ENCODE data around the gene VPS72.

VPS72 gene

GRCh38 chr1:151165281-151165737, 24.7 kb downstream of the VPS72 start:
- WGBS, 2 donors (ENCODE audit: extremely low coverage in 2 of 2, insufficient read length in 2 of 2, insufficient replicate concordance in 1 of 2) = no CpG with 5 or more reads among the region's 15 CpGs
- no peaks in the 10 kb centered on the region for H3K9me3 ChIP-seq (replicated peaks in 1 of 2; ENCODE audit: control insufficient read depth in 2 of 2, insufficient read depth in 1 of 2, low read depth in 1 of 2, low read length in 2 of 2)
- peak; percentile 66 for DNase-seq (ENCODE audit: low spot score)

DNA sequence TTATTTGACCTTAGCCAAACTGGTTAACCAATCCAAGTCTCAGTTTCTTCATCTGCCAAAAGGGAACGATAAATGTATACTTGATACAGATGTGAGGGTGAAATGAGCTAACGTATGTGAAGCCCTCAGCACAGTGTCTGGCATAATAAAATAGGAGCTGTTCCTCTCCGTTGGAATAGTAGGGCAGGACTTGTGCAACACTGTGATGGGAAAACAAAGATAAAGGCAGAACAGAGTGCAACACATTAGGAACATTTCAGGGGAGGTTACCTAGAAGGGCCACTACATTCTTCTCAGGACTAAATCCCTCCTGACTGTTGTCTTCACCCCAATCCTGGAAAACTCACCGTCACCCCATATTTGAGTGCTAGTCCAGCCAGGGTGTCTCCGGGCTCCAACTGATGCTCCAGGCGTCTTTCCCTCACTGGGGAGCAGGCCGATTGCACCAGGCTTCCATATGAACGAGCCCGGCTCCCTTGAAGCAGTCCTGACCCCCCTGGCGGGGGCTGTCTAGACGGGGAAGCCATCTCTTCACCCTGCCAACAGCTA, 25.2 kb downstream of the VPS72 start:
- WGBS, 2 donors (ENCODE audit: extremely low coverage in 2 of 2, insufficient read length in 2 of 2, insufficient replicate concordance in 1 of 2) = no CpG with 5 or more reads among the region's 11 CpGs
- Histone ChIP-seq H2BK5ac (ENCODE audit: low read length) (no peak overlapping the region), H3K23ac (ENCODE audit: low read depth, low read length, poor library complexity) (no peak overlapping the region), H3K79me1 (ENCODE audit: low read depth, low read length) (peaks cover 4% of the 10 kb centered on the region), H2BK12ac (ENCODE audit: low read length) (no peak overlapping the region), H3K4me3 (ENCODE audit: low read length in 2 of 2) (peak overlapping the region; percentile 85 to 88), H2BK15ac (ENCODE audit: low read length) (no peak overlapping the region), H3K4me2 (ENCODE audit: insufficient read depth, low read length, poor library complexity, severe bottlenecking) (peak overlapping the region; percentile 67), H4K8ac (ENCODE audit: low read depth, low read length) (no peak overlapping the region), H3K27ac (replicated peaks; ENCODE audit: low read length) (peak overlapping the region; percentile 4), H2AFZ (ENCODE audit: low read length) (peak overlapping the region; percentile 93), H3K36me3 (replicated peaks in 1 of 2; ENCODE audit: control insufficient read depth in 2 of 2, insufficient read depth in 2 of 2, low read length in 2 of 2) (peaks cover 25 to 48% of the 10 kb centered on the region in 2 donors), H2AK5ac (ENCODE audit: low read depth, low read length) (no peak overlapping the region), H3K4me1 (ENCODE audit: control insufficient read depth in 2 of 2, insufficient read depth in 1 of 2, low read depth in 1 of 2, low read length in 2 of 2) (peaks cover 7 to 9% of the 10 kb centered on the region in 2 donors), H2BK120ac (ENCODE audit: low read depth, low read length) (no peak overlapping the region), H3K14ac (ENCODE audit: low read length) (peak overlapping the region; percentile 48), H3K9ac (ENCODE audit: low read depth, low read length, poor library complexity) (peak overlapping the region; percentile 74), H3K18ac (ENCODE audit: low read length) (peak overlapping the region; percentile 42), H3K9me3 (replicated peaks in 1 of 2; ENCODE audit: control insufficient read depth in 2 of 2, insufficient read depth in 1 of 2, low read depth in 1 of 2, low read length in 2 of 2) (no peaks in the 10 kb centered on the region), H3K4ac (ENCODE audit: low read length) (no peak overlapping the region), H3K27me3 (ENCODE audit: control insufficient read depth in 3 of 3, insufficient read depth in 3 of 3, low read depth in 1 of 3, low read length in 3 of 3) (no peaks in the 10 kb centered on the region), H4K91ac (ENCODE audit: low read depth, low read length, poor library complexity) (no peak overlapping the region)
- no peak for DNase-seq (ENCODE audit: low spot score)

More at GRCh38 chr1:151165281-151165737, 24.7 kb downstream of the VPS72 start:
- Histone ChIP-seq H3K23ac (ENCODE audit: low read depth, low read length, poor library complexity) (no peak overlapping the region), H2AK5ac (ENCODE audit: low read depth, low read length) (no peak overlapping the region), H2AFZ (ENCODE audit: low read length) (peak overlapping the region; percentile 93), H3K36me3 (replicated peaks in 1 of 2; ENCODE audit: control insufficient read depth in 2 of 2, insufficient read depth in 2 of 2, low read length in 2 of 2) (peaks cover 23 to 49% of the 10 kb centered on the region in 2 donors), H2BK5ac (ENCODE audit: low read length) (no peak overlapping the region), H2BK15ac (ENCODE audit: low read length) (no peak overlapping the region), H4K91ac (ENCODE audit: low read depth, low read length, poor library complexity) (no peak overlapping the region), H3K14ac (ENCODE audit: low read length) (no peak overlapping the region), H3K18ac (ENCODE audit: low read length) (peak overlapping the region; percentile 42), H3K4me2 (ENCODE audit: insufficient read depth, low read length, poor library complexity, severe bottlenecking) (peak overlapping the region; percentile 67), H3K4me1 (ENCODE audit: control insufficient read depth in 2 of 2, insufficient read depth in 1 of 2, low read depth in 1 of 2, low read length in 2 of 2) (peaks cover 7 to 9% of the 10 kb centered on the region in 2 donors), H4K8ac (ENCODE audit: low read depth, low read length) (no peak overlapping the region), H2BK12ac (ENCODE audit: low read length) (no peak overlapping the region), H2BK120ac (ENCODE audit: low read depth, low read length) (no peak overlapping the region), H3K9ac (ENCODE audit: low read depth, low read length, poor library complexity) (no peak overlapping the region), H3K4me3 (ENCODE audit: low read length in 2 of 2) (peak overlapping the region; percentile 85 to 88), H3K27ac (replicated peaks; ENCODE audit: low read length) (peak overlapping the region; percentile 63), H3K79me1 (ENCODE audit: low read depth, low read length) (peaks cover 4% of the 10 kb centered on the region), H3K27me3 (ENCODE audit: control insufficient read depth in 3 of 3, insufficient read depth in 3 of 3, low read depth in 1 of 3, low read length in 3 of 3) (no peaks in the 10 kb centered on the region), H3K4ac (ENCODE audit: low read length) (no peak overlapping the region)

DNA sequence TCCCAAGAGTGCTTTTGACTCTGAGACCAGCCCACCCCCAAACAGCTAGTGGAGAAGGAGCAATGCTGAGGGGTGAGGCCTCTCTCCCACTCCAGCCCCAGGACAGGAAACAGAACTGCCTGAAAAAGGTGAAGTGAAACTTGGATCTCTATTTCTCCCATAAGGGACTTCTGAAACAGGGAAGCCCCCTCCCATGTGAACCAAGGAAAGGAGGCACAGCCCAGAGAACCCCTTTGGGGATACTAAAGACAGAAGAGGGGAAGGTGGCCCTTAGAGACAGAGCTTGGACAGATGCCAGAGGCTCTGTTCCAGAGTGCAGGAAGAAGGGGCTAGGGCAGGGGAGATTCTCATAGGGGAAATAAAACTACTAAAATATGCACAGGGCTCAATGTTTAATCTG, 30.6 kb downstream of the VPS72 start:
- Histone ChIP-seq H4K91ac (ENCODE audit: low read depth, low read length, poor library complexity) (no peak overlapping the region), H3K4me1 (ENCODE audit: control insufficient read depth in 2 of 2, insufficient read depth in 1 of 2, low read depth in 1 of 2, low read length in 2 of 2) (peaks cover 0 to 2% of the 10 kb centered on the region in 2 donors), H2BK5ac (ENCODE audit: low read length) (no peak overlapping the region), H3K23ac (ENCODE audit: low read depth, low read length, poor library complexity) (no peak overlapping the region), H2BK120ac (ENCODE audit: low read depth, low read length) (no peak overlapping the region), H3K14ac (ENCODE audit: low read length) (no peak overlapping the region), H3K18ac (ENCODE audit: low read length) (no peak overlapping the region), H3K27me3 (ENCODE audit: control insufficient read depth in 3 of 3, insufficient read depth in 3 of 3, low read depth in 1 of 3, low read length in 3 of 3) (no peaks in the 10 kb centered on the region), H2AK5ac (ENCODE audit: low read depth, low read length) (no peak overlapping the region), H3K9ac (ENCODE audit: low read depth, low read length, poor library complexity) (no peak overlapping the region), H3K79me1 (ENCODE audit: low read depth, low read length) (no peaks in the 10 kb centered on the region), H3K4me3 (ENCODE audit: low read length in 2 of 2) (no peak overlapping the region), H3K36me3 (replicated peaks in 1 of 2; ENCODE audit: control insufficient read depth in 2 of 2, insufficient read depth in 2 of 2, low read length in 2 of 2) (peaks cover 26 to 42% of the 10 kb centered on the region in 2 donors), H4K8ac (ENCODE audit: low read depth, low read length) (no peak overlapping the region), H3K4ac (ENCODE audit: low read length) (no peak overlapping the region), H3K27ac (replicated peaks; ENCODE audit: low read length) (no peak overlapping the region), H2BK15ac (ENCODE audit: low read length) (no peak overlapping the region), H2AFZ (ENCODE audit: low read length) (no peak overlapping the region), H2BK12ac (ENCODE audit: low read length) (no peak overlapping the region), H3K9me3 (replicated peaks in 1 of 2; ENCODE audit: control insufficient read depth in 2 of 2, insufficient read depth in 1 of 2, low read depth in 1 of 2, low read length in 2 of 2) (no peaks in the 10 kb centered on the region), H3K4me2 (ENCODE audit: insufficient read depth, low read length, poor library complexity, severe bottlenecking) (no peak overlapping the region)
- DNase-seq (ENCODE audit: low spot score) = no peak

GRCh38 chr1:151158751-151159251, 31.2 kb downstream of the VPS72 start:
- Histone ChIP-seq H3K36me3 (replicated peaks in 1 of 2; ENCODE audit: control insufficient read depth in 2 of 2, insufficient read depth in 2 of 2, low read length in 2 of 2) (peaks cover 26 to 42% of the 10 kb centered on the region in 2 donors), H3K9ac (ENCODE audit: low read depth, low read length, poor library complexity) (no peak overlapping the region), H3K4me3 (ENCODE audit: low read length in 2 of 2) (no peak overlapping the region), H3K27me3 (ENCODE audit: control insufficient read depth in 3 of 3, insufficient read depth in 3 of 3, low read depth in 1 of 3, low read length in 3 of 3) (no peaks in the 10 kb centered on the region), H3K18ac (ENCODE audit: low read length) (no peak overlapping the region), H3K79me1 (ENCODE audit: low read depth, low read length) (no peaks in the 10 kb centered on the region), H4K91ac (ENCODE audit: low read depth, low read length, poor library complexity) (no peak overlapping the region), H3K9me3 (replicated peaks in 1 of 2; ENCODE audit: control insufficient read depth in 2 of 2, insufficient read depth in 1 of 2, low read depth in 1 of 2, low read length in 2 of 2) (no peaks in the 10 kb centered on the region), H2BK15ac (ENCODE audit: low read length) (no peak overlapping the region), H2AK5ac (ENCODE audit: low read depth, low read length) (no peak overlapping the region), H2BK120ac (ENCODE audit: low read depth, low read length) (no peak overlapping the region), H2BK12ac (ENCODE audit: low read length) (no peak overlapping the region), H2AFZ (ENCODE audit: low read length) (no peak overlapping the region), H4K8ac (ENCODE audit: low read depth, low read length) (peak overlapping the region; percentile 65), H3K23ac (ENCODE audit: low read depth, low read length, poor library complexity) (no peak overlapping the region), H3K14ac (ENCODE audit: low read length) (no peak overlapping the region), H3K4ac (ENCODE audit: low read length) (no peak overlapping the region), H2BK5ac (ENCODE audit: low read length) (no peak overlapping the region), H3K27ac (replicated peaks; ENCODE audit: low read length) (no peak overlapping the region), H3K4me2 (ENCODE audit: insufficient read depth, low read length, poor library complexity, severe bottlenecking) (no peak overlapping the region), H3K4me1 (ENCODE audit: control insufficient read depth in 2 of 2, insufficient read depth in 1 of 2, low read depth in 1 of 2, low read length in 2 of 2) (no peaks in the 10 kb centered on the region)
- DNase-seq (ENCODE audit: low spot score) = no peak
- no CpG with 5 or more reads among the region's 22 CpGs for WGBS, 2 donors (ENCODE audit: extremely low coverage in 2 of 2, insufficient read length in 2 of 2, insufficient replicate concordance in 1 of 2)
